Epithelial cell of proximal tubule (primary cell): Measurements from ENCODE around the gene TNNC2. TPM values are rescaled to one million over a fixed set of nuclear protein-coding genes. Genes with fewer than 3 reads are reported as not detected.
A peak's percentile ranks its signal among the peaks of the same experiment; 100 is the strongest.
"Not testable (repeated sequence)": the region's sequence is repeated elsewhere in the genome, so short reads cannot be mapped to it uniquely, and the experiment has no call there.

Source experiments
- DNase-seq: peaks from one replicate; pipeline ENCODE4 v3.0.0-alpha.2; 2011; ENCODE audit warnings: low read depth
- H3K4me3 ChIP-seq: 2 replicates; pipeline ENCODE4 v1.5.1; 2011; ENCODE audit warnings: low read depth, mild to moderate bottlenecking, low read length
- CTCF ChIP-seq: conservative IDR thresholded peaks from 2 replicates; pipeline ENCODE4 v1.5.1; 2012; ENCODE audit warnings: low read depth, mild to moderate bottlenecking, low read length
- total RNA-seq: library from RNA; depleted of rRNA; stranded (reverse); fragments of >200 nt; gene quantifications from 2 replicates; pipeline ENCODE4 v1.2.3, GENCODE V29; 2015

Gene TNNC2
- total RNA-seq, 1 donor from 2014 or later = not detected

- no peak for DNase-seq
- no peak for TF ChIP-seq CTCF
- H3K4me3 ChIP-seq = peak overlapping the region; percentile 90
These were observed 13.6 kb downstream of the TNNC2 start for GRCh38 chr20:45813489-45813888.

- DNase-seq = no peak
- H3K4me3 ChIP-seq = peak overlapping the region; percentile 90
- TF ChIP-seq CTCF = no peak
These were observed 14.1 kb downstream of the TNNC2 start for GRCh38 chr20:45813006-45813340.

- no peak for TF ChIP-seq CTCF
- peak within 1 kb of the TSS; percentile 90 for H3K4me3 ChIP-seq
- DNase-seq = peak; percentile 96
These were observed 14.7 kb downstream of the TNNC2 start, which contains the start of gene UBE2C for GRCh38 chr20:45812157-45813005. Gene UBE2C, plus strand, starts transcription at chr20:45812644. Its CDS starts 52 bp downstream, at chr20:45812696.

- no peak for DNase-seq
- TF ChIP-seq CTCF = no peak
- H3K4me3 ChIP-seq = no peak overlapping the region
These were observed 16.7 kb downstream of the TNNC2 start for GRCh38 chr20:45810191-45810970.

- no peak for DNase-seq
- no peak overlapping the region for H3K4me3 ChIP-seq
- no peak for TF ChIP-seq CTCF
These were observed 25.3 kb downstream of the TNNC2 start for GRCh38 chr20:45801851-45802250.

GRCh38 chr20:45798935-45799642 is 28.0 kb downstream of the TNNC2 start:
- no peak overlapping the region for H3K4me3 ChIP-seq
- peak; percentile 81 for TF ChIP-seq CTCF
- DNase-seq = no peak

- not testable (repeated sequence) for H3K4me3 ChIP-seq, DNase-seq
These were observed 29.2 kb downstream of the TNNC2 start for GRCh38 chr20:45797955-45798354.

- H3K4me3 ChIP-seq, DNase-seq: not testable (repeated sequence)
These were observed 29.6 kb downstream of the TNNC2 start for GRCh38 chr20:45797510-45797909.
